Measurements from ENCODE around the gene LRFN3.

The LRFN3 gene

GRCh38 chr19:35901854-35902661 is 34.1 kb upstream of the LRFN3 start, which contains the start of gene HCST:
Gene HCST, plus strand, starts transcription at chr19:35902529. Its CDS starts 65 bp downstream, at chr19:35902594.
- H3K4me2 ChIP-seq (ENCODE audit: low read depth, low read length) = peak within 1 kb of the TSS; percentile 94
- no peaks in the 10 kb centered on the region for H3K9me2 ChIP-seq (replicated peaks; ENCODE audit: insufficient read depth, low read length)
- peaks cover 9% of the 10 kb centered on the region; the same call in 1 of the 2 replicates for H3K79me2 ChIP-seq (ENCODE audit: low read length)
- no peaks in the 10 kb centered on the region for H4K20me1 ChIP-seq (ENCODE audit: insufficient read depth, low read length)
- peak within 1 kb of the TSS; percentile 53; the same call in 1 of the 2 replicates for H3K9ac ChIP-seq (ENCODE audit: low read length)
- H3K36me3 ChIP-seq (replicated peaks; ENCODE audit: insufficient read depth, low read length) = no peaks in the 10 kb centered on the region
- H3K4me3 ChIP-seq (ENCODE audit: low read length) = peak within 1 kb of the TSS; percentile 63
- peaks cover 9% of the 10 kb centered on the region for H3K4me1 ChIP-seq (ENCODE audit: low read length)
- H2AFZ ChIP-seq (ENCODE audit: low read length) = peak within 1 kb of the TSS; percentile 91
- peaks cover 9% of the 10 kb centered on the region; the same call in 1 of the 2 replicates for H3F3A ChIP-seq (ENCODE audit: insufficient read depth, low read length)
- DNase-seq = no peak
- H3K9me3 ChIP-seq (replicated peaks; ENCODE audit: insufficient read depth, low read length) = no peaks in the 10 kb centered on the region
- H3K27ac ChIP-seq (ENCODE audit: low read length) = no peak within 1 kb of the TSS
- H3K27me3 ChIP-seq (replicated peaks; ENCODE audit: insufficient read depth, low read length) = peaks cover 22% of the 10 kb centered on the region
- TF ChIP-seq CTCF (IDR thresholded peaks at IDR 0.05; ENCODE audit: low read length) (no peak), EZH2 (optimal IDR thresholded peaks at IDR 0.05; ENCODE audit: low read depth, low read length) (no peak), EZH2phosphoT487 (IDR thresholded peaks at IDR 0.05; ENCODE audit: low read length) (no peak)

GRCh38 chr19:35902870-35903475 is 33.2 kb upstream of the LRFN3 start:
- peak overlapping the region; percentile 53; the same call in 1 of the 2 replicates for H3K9ac ChIP-seq (ENCODE audit: low read length)
- no peaks in the 10 kb centered on the region for H4K20me1 ChIP-seq (ENCODE audit: insufficient read depth, low read length)
- peaks cover 31% of the 10 kb centered on the region for H3K27me3 ChIP-seq (replicated peaks; ENCODE audit: insufficient read depth, low read length)
- peaks cover 9% of the 10 kb centered on the region; the same call in 1 of the 2 replicates for H3K79me2 ChIP-seq (ENCODE audit: low read length)
- H2AFZ ChIP-seq (ENCODE audit: low read length) = peak overlapping the region; percentile 91
- H3K4me2 ChIP-seq (ENCODE audit: low read depth, low read length) = peak overlapping the region; percentile 94
- H3K9me2 ChIP-seq (replicated peaks; ENCODE audit: insufficient read depth, low read length) = no peaks in the 10 kb centered on the region
- H3K9me3 ChIP-seq (replicated peaks; ENCODE audit: insufficient read depth, low read length) = no peaks in the 10 kb centered on the region
- H3K27ac ChIP-seq (ENCODE audit: low read length) = no peak overlapping the region
- H3K4me3 ChIP-seq (ENCODE audit: low read length) = peak overlapping the region; percentile 63
- no peak for DNase-seq
- no peak for TF ChIP-seq EZH2 (optimal IDR thresholded peaks at IDR 0.05; ENCODE audit: low read depth, low read length)
- TF ChIP-seq CTCF (IDR thresholded peaks at IDR 0.05; ENCODE audit: low read length) = no peak
- TF ChIP-seq EZH2phosphoT487 (IDR thresholded peaks at IDR 0.05; ENCODE audit: low read length) = no peak
- peaks cover 9% of the 10 kb centered on the region for H3K4me1 ChIP-seq (ENCODE audit: low read length)
- peaks cover 9% of the 10 kb centered on the region; the same call in 1 of the 2 replicates for H3F3A ChIP-seq (ENCODE audit: insufficient read depth, low read length)
- H3K36me3 ChIP-seq (replicated peaks; ENCODE audit: insufficient read depth, low read length) = no peaks in the 10 kb centered on the region

- Histone ChIP-seq H3K79me2 (ENCODE audit: low read length) (peaks cover 6% of the 10 kb centered on the region; the same call in 1 of the 2 replicates), H3K9ac (ENCODE audit: low read length) (peak overlapping the region; percentile 53; the same call in 1 of the 2 replicates), H3K4me1 (ENCODE audit: low read length) (peaks cover 7% of the 10 kb centered on the region), H3K9me3 (replicated peaks; ENCODE audit: insufficient read depth, low read length) (no peaks in the 10 kb centered on the region), H4K20me1 (ENCODE audit: insufficient read depth, low read length) (no peaks in the 10 kb centered on the region), H3K27me3 (replicated peaks; ENCODE audit: insufficient read depth, low read length) (peaks cover 36% of the 10 kb centered on the region), H3F3A (ENCODE audit: insufficient read depth, low read length) (peaks cover 9% of the 10 kb centered on the region; the same call in 1 of the 2 replicates), H2AFZ (ENCODE audit: low read length) (peak overlapping the region; percentile 91), H3K27ac (ENCODE audit: low read length) (no peak overlapping the region), H3K9me2 (replicated peaks; ENCODE audit: insufficient read depth, low read length) (no peaks in the 10 kb centered on the region), H3K36me3 (replicated peaks; ENCODE audit: insufficient read depth, low read length) (no peaks in the 10 kb centered on the region), H3K4me2 (ENCODE audit: low read depth, low read length) (peak overlapping the region; percentile 94), H3K4me3 (ENCODE audit: low read length) (peak overlapping the region; percentile 63)
- peak; percentile 84 for DNase-seq
- TF ChIP-seq EZH2phosphoT487 (IDR thresholded peaks at IDR 0.05; ENCODE audit: low read length) = no peak
- TF ChIP-seq EZH2 (optimal IDR thresholded peaks at IDR 0.05; ENCODE audit: low read depth, low read length) = no peak
- TF ChIP-seq CTCF (IDR thresholded peaks at IDR 0.05; ENCODE audit: low read length) = no peak
Measured at GRCh38 chr19:35903550-35904179, 32.5 kb upstream of the LRFN3 start.
